Right atrium auricular region (tissue), 2 donors: ENCODE data around the gene BCL7A. TPM values are rescaled to one million over a fixed set of nuclear protein-coding genes. Genes with fewer than 3 reads are reported as not detected.
A peak's percentile ranks its signal among the peaks of the same experiment; 100 is the strongest.

Experiments
- DNase-seq: peaks from one replicate; pipeline ENCODE4 v3.0.0-alpha.2; 2019; ENCODE audit warnings: low spot score
- H3K27ac ChIP-seq, 2 donors: fragments of 200-600 bp; sonication (generic); 1 replicate in 1 of 2; 2 replicates in 1 of 2; pipeline ENCODE4 v1.5.1; 2016 to 2019
- H3K27me3 ChIP-seq, 2 donors: fragments of 200-600 bp; sonication (generic); one replicate each; pipeline versions ENCODE4 v1.5.1 to v1.6.0; 2017 to 2019
- H3K36me3 ChIP-seq: fragments of 200-600 bp; sonication (generic); one replicate; pipeline ENCODE4 v1.5.1; 2016
- H3K4me1 ChIP-seq, 2 donors: fragments of 200-600 bp; sonication (generic); one replicate each; pipeline versions ENCODE4 v1.5.1 to v1.6.0; 2017 to 2019
- H3K4me3 ChIP-seq, 2 donors: fragments of 200-600 bp; sonication (generic); 1 replicate in 1 of 2; 2 replicates in 1 of 2; pipeline ENCODE4 v1.5.1; 2017 to 2019; ENCODE audit warnings: mild to moderate bottlenecking in 1 of 2, moderate library complexity in 1 of 2
- H3K9me3 ChIP-seq, 2 donors: fragments of 200-600 bp; sonication (generic); one replicate each; pipeline ENCODE4 v1.5.1; 2019
- total RNA-seq, 2 donors: library from RNA; depleted of rRNA; stranded (reverse); fragments of >200 nt; gene quantifications; one replicate each; pipeline ENCODE4 v1.1.0, GENCODE V29; 2016
- TF ChIP-seq, protein P1 (sequence below), 2 donors: fragments of 200-600 bp; sonication (generic); IDR thresholded peaks; one replicate each; pipeline ENCODE4 v1.5.1; 2019; ENCODE audit warnings: antibody characterized with exemption in 2 of 2

BCL7A gene
- total RNA-seq, 2 donors from 2014 or later, result 11.5 to 21.2 TPM

DNA sequence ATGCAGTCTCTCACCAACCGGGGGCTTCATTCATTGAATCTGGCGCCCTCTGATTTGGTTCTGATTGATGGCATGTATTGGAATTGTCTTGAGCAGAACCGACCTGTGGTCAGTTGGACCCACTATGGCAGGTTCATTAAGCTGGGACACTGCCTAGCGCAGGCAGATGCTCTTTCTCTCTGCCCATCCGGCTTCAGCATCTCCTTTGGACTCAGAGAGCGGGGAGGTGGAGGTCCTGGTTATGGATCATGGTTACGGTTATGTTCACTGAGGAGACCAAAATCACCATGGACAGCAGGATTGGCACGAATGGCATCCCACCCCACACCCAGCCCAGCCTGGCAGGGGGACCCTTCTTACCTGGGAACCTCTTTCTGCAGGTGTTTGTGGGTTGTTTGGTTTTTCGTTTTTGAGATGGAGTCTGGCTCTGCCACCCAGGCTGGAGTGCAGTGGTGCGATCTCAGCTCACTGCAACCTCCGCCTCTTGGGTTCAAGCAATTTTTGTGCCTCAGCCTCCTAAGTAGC lies 16.4 kb upstream of the BCL7A start:
- Histone ChIP-seq H3K4me1 (peaks cover 0 to 23% of the 10 kb centered on the region in 2 donors), H3K4me3 (no peak overlapping the region), H3K9me3 (no peaks in the 10 kb centered on the region), H3K27me3 (no peaks in the 10 kb centered on the region), H3K36me3 (no peaks in the 10 kb centered on the region), H3K27ac (peak overlapping the region in 1 of 2 donors; percentile 48)
- DNase-seq, result no peak
- TF ChIP-seq, protein P1, sequence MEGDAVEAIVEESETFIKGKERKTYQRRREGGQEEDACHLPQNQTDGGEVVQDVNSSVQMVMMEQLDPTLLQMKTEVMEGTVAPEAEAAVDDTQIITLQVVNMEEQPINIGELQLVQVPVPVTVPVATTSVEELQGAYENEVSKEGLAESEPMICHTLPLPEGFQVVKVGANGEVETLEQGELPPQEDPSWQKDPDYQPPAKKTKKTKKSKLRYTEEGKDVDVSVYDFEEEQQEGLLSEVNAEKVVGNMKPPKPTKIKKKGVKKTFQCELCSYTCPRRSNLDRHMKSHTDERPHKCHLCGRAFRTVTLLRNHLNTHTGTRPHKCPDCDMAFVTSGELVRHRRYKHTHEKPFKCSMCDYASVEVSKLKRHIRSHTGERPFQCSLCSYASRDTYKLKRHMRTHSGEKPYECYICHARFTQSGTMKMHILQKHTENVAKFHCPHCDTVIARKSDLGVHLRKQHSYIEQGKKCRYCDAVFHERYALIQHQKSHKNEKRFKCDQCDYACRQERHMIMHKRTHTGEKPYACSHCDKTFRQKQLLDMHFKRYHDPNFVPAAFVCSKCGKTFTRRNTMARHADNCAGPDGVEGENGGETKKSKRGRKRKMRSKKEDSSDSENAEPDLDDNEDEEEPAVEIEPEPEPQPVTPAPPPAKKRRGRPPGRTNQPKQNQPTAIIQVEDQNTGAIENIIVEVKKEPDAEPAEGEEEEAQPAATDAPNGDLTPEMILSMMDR (IDR thresholded peaks at IDR 0.05), result no peak

DNA sequence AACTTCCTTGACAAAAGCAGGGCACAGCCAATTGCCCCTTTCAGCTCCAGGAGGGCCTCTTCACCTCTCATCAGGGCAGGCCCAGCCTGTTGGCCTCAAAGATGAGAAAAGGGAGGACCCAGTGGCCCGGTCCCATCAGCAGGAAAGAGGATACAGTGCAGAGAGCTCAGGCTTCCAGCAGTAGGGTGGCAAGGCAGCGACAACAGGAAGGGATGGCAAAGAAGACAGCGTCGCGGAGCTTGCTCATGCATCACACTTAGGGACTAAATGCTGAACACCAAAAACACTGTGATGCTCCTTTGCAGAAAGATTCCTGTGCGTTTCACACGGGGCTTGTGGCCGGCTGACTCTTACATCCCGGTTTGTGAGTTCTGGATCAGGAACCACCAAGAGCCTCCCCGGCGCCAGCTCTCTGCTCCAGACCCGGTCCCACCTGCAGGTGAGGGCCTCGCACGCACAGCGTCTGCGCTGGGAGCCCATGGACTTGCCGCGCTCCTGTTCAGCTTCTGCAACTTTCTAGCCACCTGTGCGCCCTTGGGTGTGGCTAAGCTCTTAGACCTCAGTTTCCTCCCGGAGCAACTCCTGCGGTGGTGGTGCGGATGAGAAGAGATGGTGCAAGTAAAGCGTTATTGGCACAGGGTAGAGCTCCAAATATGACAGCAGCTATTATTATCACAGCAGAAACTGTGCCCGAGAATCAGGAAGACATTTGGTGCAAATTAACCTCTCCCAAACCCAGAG lies 15.3 kb upstream of the BCL7A start:
- Histone ChIP-seq H3K36me3 (no peaks in the 10 kb centered on the region), H3K4me1 (peaks cover 0 to 23% of the 10 kb centered on the region in 2 donors), H3K27ac (no peak overlapping the region), H3K4me3 (no peak overlapping the region), H3K9me3 (no peaks in the 10 kb centered on the region), H3K27me3 (no peaks in the 10 kb centered on the region)
- TF ChIP-seq, protein P1 (IDR thresholded peaks at IDR 0.05), result no peak
- DNase-seq, result no peak

DNA sequence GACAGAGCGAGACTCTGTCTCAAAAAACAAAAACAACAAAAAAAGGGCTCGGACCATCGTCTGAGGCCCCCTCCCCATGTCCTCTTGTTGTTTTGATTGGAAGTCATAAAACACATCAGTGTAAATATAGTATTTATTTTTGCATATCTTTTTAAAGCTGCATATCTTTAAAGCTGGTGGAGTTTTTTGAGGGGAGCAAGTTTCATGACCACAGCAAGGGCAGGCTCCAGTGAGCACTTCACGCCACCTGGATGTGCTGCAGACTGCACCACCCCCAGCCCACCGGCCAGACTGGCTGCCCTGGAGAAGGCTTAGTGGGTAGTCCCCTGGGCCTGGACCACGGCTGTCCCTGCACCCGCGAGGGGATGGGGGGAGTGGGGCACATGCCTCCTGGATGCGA lies 11.9 kb upstream of the BCL7A start:
- DNase-seq, result no peak
- TF ChIP-seq, protein P1 (IDR thresholded peaks at IDR 0.05), result no peak
- H3K9me3 ChIP-seq, result no peaks in the 10 kb centered on the region

DNA sequence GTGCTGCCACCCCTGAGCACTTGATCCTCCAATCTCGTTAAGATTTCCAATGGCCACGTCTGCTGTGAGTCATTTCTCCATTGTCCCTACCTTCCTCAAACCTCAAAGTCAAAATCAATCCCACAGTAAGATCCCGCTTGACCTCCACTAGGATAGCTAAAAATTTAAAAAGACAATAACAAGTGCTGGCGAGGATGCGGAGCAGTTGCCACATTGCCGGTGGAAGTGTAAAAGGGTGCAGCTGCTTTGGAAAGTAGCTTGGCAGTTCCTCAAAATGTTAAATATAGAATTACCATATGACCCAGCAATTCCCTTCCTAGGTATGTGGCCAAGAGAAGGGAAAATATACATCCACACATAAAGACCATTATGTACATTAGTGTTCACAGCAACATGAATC lies 9.5 kb upstream of the BCL7A start:
- no peaks in the 10 kb centered on the region for H3K27me3 ChIP-seq
- H3K4me3 ChIP-seq, result no peak overlapping the region
- TF ChIP-seq, protein P1 (IDR thresholded peaks at IDR 0.05), result no peak
- DNase-seq, result no peak
- H3K9me3 ChIP-seq, result no peaks in the 10 kb centered on the region
- H3K4me1 ChIP-seq, result no peaks in the 10 kb centered on the region
- no peaks in the 10 kb centered on the region for H3K36me3 ChIP-seq
- H3K27ac ChIP-seq, result no peak overlapping the region

More for the DNA sequence above, 11.9 kb upstream of the BCL7A start:
- no peak overlapping the region for H3K27ac ChIP-seq
- no peak overlapping the region for H3K4me3 ChIP-seq
- H3K27me3 ChIP-seq, result no peaks in the 10 kb centered on the region
- peaks cover 0 to 14% of the 10 kb centered on the region in 2 donors for H3K4me1 ChIP-seq
- H3K36me3 ChIP-seq, result no peaks in the 10 kb centered on the region

DNA sequence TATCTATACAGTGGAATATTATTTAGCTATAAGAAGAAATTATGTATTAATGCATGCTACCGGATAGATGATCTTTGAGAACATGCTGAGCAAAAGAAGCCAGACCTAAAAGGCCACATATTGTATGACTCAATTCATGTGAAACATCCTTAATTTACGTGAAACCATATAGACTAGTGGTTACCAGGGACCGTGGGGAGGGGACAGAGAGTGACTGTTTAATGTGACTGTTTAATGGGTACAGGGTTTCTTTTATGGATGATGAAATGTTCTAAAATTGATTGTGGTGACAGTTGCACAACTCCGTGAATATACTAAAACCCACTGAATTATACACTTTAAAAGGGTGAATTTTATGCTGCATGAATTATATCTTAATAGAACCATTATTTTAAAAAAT lies 8.5 kb upstream of the BCL7A start:
- DNase-seq, result no peak
- no peaks in the 10 kb centered on the region for H3K4me1 ChIP-seq
- TF ChIP-seq, protein P1 (IDR thresholded peaks at IDR 0.05), result no peak
- no peaks in the 10 kb centered on the region for H3K36me3 ChIP-seq
- H3K27me3 ChIP-seq, result no peaks in the 10 kb centered on the region
- H3K27ac ChIP-seq, result no peak overlapping the region
- H3K4me3 ChIP-seq, result no peak overlapping the region
- peaks cover 0 to 2% of the 10 kb centered on the region in 2 donors for H3K9me3 ChIP-seq
